Measurements from ENCODE around the gene PI4K2B.
"Not testable (repeated sequence)": the region's sequence is repeated elsewhere in the genome, so short reads cannot be mapped to it uniquely, and the experiment has no call there.

The PI4K2B gene

GRCh38 chr4:25233737-25234389 is at the start of gene PI4K2B:
TSS of gene PI4K2B (plus strand) at chr4:25234033. CDS start at chr4:25234164, 131 bp downstream.
- DNase-seq: peak; percentile 63

- DNase-seq: no peak
Observed at GRCh38 chr4:25184056-25184455, 49.8 kb upstream of the PI4K2B start.

- no peak for DNase-seq
Observed at GRCh38 chr4:25190407-25190806, 43.4 kb upstream of the PI4K2B start.

- DNase-seq: no peak
Observed at GRCh38 chr4:25198713-25199112, 35.1 kb upstream of the PI4K2B start.

- DNase-seq: no peak
Observed at GRCh38 chr4:25207997-25208396, 25.8 kb upstream of the PI4K2B start.

- DNase-seq: no peak
Observed at GRCh38 chr4:25209702-25210101, 24.1 kb upstream of the PI4K2B start.

- DNase-seq: no peak
Observed at GRCh38 chr4:25211721-25212120, 22.1 kb upstream of the PI4K2B start.

- no peak for DNase-seq
Observed at GRCh38 chr4:25212822-25213221, 21.0 kb upstream of the PI4K2B start.

- DNase-seq: no peak
Observed at GRCh38 chr4:25213347-25213979, 20.4 kb upstream of the PI4K2B start.

GRCh38 chr4:25214750-25215149 is 19.1 kb upstream of the PI4K2B start:
- not testable (repeated sequence) for DNase-seq

- DNase-seq: no peak
Observed at GRCh38 chr4:25215511-25215910, 18.3 kb upstream of the PI4K2B start.

- DNase-seq: no peak
Observed at GRCh38 chr4:25221377-25221776, 12.5 kb upstream of the PI4K2B start.

GRCh38 chr4:25223802-25224375 is 9.9 kb upstream of the PI4K2B start:
- no peak for DNase-seq

GRCh38 chr4:25229804-25230203 is 4.0 kb upstream of the PI4K2B start:
- no peak for DNase-seq

GRCh38 chr4:25233194-25233593 is 639 bp upstream of the PI4K2B start:
- no peak for DNase-seq

GRCh38 chr4:25234390-25235370 is 847 bp downstream of the PI4K2B start:
- DNase-seq: peak; percentile 71

GRCh38 chr4:25235401-25235800 is 1.6 kb downstream of the PI4K2B start:
- DNase-seq: no peak

GRCh38 chr4:25236030-25236429 is 2.2 kb downstream of the PI4K2B start:
- DNase-seq: not testable (repeated sequence)

GRCh38 chr4:25236971-25237370 is 3.1 kb downstream of the PI4K2B start:
- no peak for DNase-seq

- DNase-seq: no peak
Observed at GRCh38 chr4:25238052-25238451, 4.2 kb downstream of the PI4K2B start.

- not testable (repeated sequence) for DNase-seq
Observed at GRCh38 chr4:25239528-25239927, 5.7 kb downstream of the PI4K2B start.

- DNase-seq: not testable (repeated sequence)
Observed at GRCh38 chr4:25240754-25241210, 6.9 kb downstream of the PI4K2B start.

GRCh38 chr4:25242195-25242594 is 8.4 kb downstream of the PI4K2B start:
- DNase-seq: not testable (repeated sequence)

Data from HCEC 1CT (cell line).